ENCODE results near the gene ZNF385B.

Gene ZNF385B

DNA sequence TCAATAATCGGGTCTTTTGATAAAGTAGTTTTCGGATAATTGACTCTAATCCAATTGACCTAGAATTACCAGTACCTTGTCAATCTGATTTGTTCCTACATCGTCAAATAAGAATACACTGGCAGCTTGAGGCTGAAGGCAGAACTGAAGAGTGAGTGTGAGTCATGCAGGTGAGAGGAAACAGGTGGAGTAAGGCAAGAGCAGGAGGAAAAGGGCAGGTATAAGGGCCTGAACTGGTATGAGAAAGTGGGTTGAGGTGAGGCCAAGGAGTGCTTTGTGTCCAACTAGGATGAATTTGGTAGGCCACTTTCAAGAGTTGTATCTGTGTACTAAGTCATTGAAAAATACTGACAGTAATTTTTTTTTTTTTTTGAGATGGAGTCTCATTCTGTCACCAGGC, 186.0 kb downstream of the ZNF385B start:
- DNase-seq, result no peak
- Histone ChIP-seq H3K36me3 (ENCODE audit: insufficient read depth, low read length) (no peaks in the 10 kb centered on the region), H3K9ac (ENCODE audit: low read depth, low read length) (no peak overlapping the region), H3K4me3 (ENCODE audit: low read depth in 1 of 2, low read length in 2 of 2) (no peak overlapping the region), H2AFZ (ENCODE audit: low read depth, low read length) (no peak overlapping the region), H3K9me3 (ENCODE audit: insufficient read depth, low read length, severe bottlenecking) (no peaks in the 10 kb centered on the region), H4K20me1 (ENCODE audit: insufficient read depth, low read length) (no peaks in the 10 kb centered on the region), H3K79me2 (ENCODE audit: insufficient read depth, low read length) (no peaks in the 10 kb centered on the region), H3K27ac (ENCODE audit: low read length) (no peak overlapping the region), H3K4me2 (ENCODE audit: insufficient read depth, low read length) (no peak overlapping the region), H3K4me1 (ENCODE audit: insufficient read depth, low read length) (no peaks in the 10 kb centered on the region), H3K27me3 (ENCODE audit: insufficient read depth, low read length, poor library complexity) (no peaks in the 10 kb centered on the region)
- TF ChIP-seq, protein P1, sequence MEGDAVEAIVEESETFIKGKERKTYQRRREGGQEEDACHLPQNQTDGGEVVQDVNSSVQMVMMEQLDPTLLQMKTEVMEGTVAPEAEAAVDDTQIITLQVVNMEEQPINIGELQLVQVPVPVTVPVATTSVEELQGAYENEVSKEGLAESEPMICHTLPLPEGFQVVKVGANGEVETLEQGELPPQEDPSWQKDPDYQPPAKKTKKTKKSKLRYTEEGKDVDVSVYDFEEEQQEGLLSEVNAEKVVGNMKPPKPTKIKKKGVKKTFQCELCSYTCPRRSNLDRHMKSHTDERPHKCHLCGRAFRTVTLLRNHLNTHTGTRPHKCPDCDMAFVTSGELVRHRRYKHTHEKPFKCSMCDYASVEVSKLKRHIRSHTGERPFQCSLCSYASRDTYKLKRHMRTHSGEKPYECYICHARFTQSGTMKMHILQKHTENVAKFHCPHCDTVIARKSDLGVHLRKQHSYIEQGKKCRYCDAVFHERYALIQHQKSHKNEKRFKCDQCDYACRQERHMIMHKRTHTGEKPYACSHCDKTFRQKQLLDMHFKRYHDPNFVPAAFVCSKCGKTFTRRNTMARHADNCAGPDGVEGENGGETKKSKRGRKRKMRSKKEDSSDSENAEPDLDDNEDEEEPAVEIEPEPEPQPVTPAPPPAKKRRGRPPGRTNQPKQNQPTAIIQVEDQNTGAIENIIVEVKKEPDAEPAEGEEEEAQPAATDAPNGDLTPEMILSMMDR (IDR thresholded peaks at IDR 0.05; ENCODE audit: borderline replicate concordance, extremely low read depth, low read length, poor library complexity, severe bottlenecking), result no peak
- TF ChIP-seq EZH2 (IDR thresholded peaks at IDR 0.05; ENCODE audit: borderline replicate concordance, low read depth, low read length, severe bottlenecking), result no peak
- no peak for ATAC-seq (ENCODE audit: insufficient read depth, low read depth)

DNA sequence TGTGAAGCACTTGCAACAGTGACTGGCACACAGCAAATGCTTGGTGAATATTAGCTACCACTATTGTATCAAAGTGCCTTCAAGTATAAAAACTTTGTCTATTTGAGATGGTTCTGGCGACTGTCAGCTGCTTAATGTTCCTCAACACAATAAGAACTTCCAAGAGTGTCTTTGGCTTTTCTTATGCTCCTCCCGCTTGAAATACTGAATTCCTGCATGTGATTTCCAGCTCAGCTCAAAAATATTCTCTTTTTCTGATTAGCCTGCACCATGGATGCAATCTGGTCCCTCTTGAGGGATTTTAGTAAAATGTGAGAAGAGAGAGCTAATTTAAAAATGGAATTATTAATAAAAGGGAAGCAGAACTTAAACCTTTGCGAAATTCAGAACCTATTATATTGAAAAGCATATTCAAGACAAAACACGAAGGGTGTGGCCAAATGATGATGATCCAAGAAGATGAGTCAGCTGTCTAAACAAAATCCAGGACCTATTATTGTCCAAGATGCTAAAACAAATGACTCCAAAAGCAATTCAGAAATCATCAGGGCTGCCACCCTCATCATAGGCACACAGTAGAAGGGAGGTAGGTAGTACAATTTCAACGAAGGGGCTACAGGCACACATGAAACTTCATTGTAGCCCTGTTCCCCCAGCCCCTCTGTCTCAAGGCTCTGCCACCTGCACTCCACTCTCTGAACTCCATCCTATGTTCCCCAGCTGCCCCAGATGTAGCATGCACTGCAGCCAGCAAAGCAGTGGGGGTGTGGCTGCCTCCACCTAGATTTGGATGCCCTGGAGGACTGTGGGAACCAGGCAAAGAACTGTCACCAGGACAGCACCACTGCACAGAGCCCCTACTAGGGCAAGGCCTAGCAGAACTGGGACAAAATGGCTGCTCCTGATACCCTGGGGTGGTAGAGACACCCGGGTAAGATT, 190.1 kb downstream of the ZNF385B start:
- H4K20me1 ChIP-seq (ENCODE audit: insufficient read depth, low read length), result no peaks in the 10 kb centered on the region
- no peaks in the 10 kb centered on the region for H3K9me3 ChIP-seq (ENCODE audit: insufficient read depth, low read length, severe bottlenecking)
- H3K4me1 ChIP-seq (ENCODE audit: insufficient read depth, low read length), result no peaks in the 10 kb centered on the region
- no peak overlapping the region for H3K9ac ChIP-seq (ENCODE audit: low read depth, low read length)
- H3K27ac ChIP-seq (ENCODE audit: low read length), result no peak overlapping the region
- H3K4me2 ChIP-seq (ENCODE audit: insufficient read depth, low read length), result no peak overlapping the region
- H3K4me3 ChIP-seq (ENCODE audit: low read depth in 1 of 2, low read length in 2 of 2), result no peak overlapping the region
- H3K36me3 ChIP-seq (ENCODE audit: insufficient read depth, low read length), result no peaks in the 10 kb centered on the region
- H3K27me3 ChIP-seq (ENCODE audit: insufficient read depth, low read length, poor library complexity), result no peaks in the 10 kb centered on the region
- ATAC-seq (ENCODE audit: insufficient read depth, low read depth) (no peak), DNase-seq (no peak)
- TF ChIP-seq, protein P1 (IDR thresholded peaks at IDR 0.05; ENCODE audit: borderline replicate concordance, extremely low read depth, low read length, poor library complexity, severe bottlenecking), result no peak
- TF ChIP-seq EZH2 (IDR thresholded peaks at IDR 0.05; ENCODE audit: borderline replicate concordance, low read depth, low read length, severe bottlenecking), result no peak
- H2AFZ ChIP-seq (ENCODE audit: low read depth, low read length), result no peak overlapping the region
- no peaks in the 10 kb centered on the region for H3K79me2 ChIP-seq (ENCODE audit: insufficient read depth, low read length)

DNA sequence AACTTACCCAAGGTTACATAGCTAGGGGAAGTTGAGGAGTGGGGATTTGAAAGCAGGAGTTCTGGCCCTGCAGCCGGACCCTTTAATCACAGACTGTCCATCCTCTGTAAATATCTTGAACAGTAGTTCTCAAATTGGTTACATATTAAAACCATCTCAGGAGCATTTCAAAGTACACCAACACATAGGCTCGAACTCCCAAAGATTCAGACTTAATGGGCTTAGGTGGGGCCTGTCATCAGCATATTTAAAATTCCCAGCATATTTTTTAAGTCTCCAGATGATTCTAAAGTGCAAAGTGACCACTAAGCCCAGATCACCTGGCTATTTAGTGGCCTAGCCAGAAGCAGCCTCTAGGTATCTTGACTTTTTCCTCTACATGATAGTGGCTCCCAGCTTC, 192.2 kb downstream of the ZNF385B start:
- ATAC-seq (ENCODE audit: insufficient read depth, low read depth) (no peak), DNase-seq (no peak)
- no peak overlapping the region for H3K9ac ChIP-seq (ENCODE audit: low read depth, low read length)
- H3K9me3 ChIP-seq (ENCODE audit: insufficient read depth, low read length, severe bottlenecking), result no peaks in the 10 kb centered on the region
- H4K20me1 ChIP-seq (ENCODE audit: insufficient read depth, low read length), result no peaks in the 10 kb centered on the region
- H3K79me2 ChIP-seq (ENCODE audit: insufficient read depth, low read length), result no peaks in the 10 kb centered on the region
- no peak overlapping the region for H3K4me2 ChIP-seq (ENCODE audit: insufficient read depth, low read length)
- no peak for TF ChIP-seq EZH2 (IDR thresholded peaks at IDR 0.05; ENCODE audit: borderline replicate concordance, low read depth, low read length, severe bottlenecking)
- TF ChIP-seq, protein P1 (IDR thresholded peaks at IDR 0.05; ENCODE audit: borderline replicate concordance, extremely low read depth, low read length, poor library complexity, severe bottlenecking), result no peak
- no peaks in the 10 kb centered on the region for H3K36me3 ChIP-seq (ENCODE audit: insufficient read depth, low read length)
- H3K4me1 ChIP-seq (ENCODE audit: insufficient read depth, low read length), result no peaks in the 10 kb centered on the region
- no peak overlapping the region for H2AFZ ChIP-seq (ENCODE audit: low read depth, low read length)
- H3K4me3 ChIP-seq (ENCODE audit: low read depth in 1 of 2, low read length in 2 of 2), result no peak overlapping the region
- no peaks in the 10 kb centered on the region for H3K27me3 ChIP-seq (ENCODE audit: insufficient read depth, low read length, poor library complexity)
- no peak overlapping the region for H3K27ac ChIP-seq (ENCODE audit: low read length)

All from DND-41 (cell line).